ENCODE results near the gene OR6X1.

OR6X1 gene, protein sequence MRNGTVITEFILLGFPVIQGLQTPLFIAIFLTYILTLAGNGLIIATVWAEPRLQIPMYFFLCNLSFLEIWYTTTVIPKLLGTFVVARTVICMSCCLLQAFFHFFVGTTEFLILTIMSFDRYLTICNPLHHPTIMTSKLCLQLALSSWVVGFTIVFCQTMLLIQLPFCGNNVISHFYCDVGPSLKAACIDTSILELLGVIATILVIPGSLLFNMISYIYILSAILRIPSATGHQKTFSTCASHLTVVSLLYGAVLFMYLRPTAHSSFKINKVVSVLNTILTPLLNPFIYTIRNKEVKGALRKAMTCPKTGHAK

DNA sequence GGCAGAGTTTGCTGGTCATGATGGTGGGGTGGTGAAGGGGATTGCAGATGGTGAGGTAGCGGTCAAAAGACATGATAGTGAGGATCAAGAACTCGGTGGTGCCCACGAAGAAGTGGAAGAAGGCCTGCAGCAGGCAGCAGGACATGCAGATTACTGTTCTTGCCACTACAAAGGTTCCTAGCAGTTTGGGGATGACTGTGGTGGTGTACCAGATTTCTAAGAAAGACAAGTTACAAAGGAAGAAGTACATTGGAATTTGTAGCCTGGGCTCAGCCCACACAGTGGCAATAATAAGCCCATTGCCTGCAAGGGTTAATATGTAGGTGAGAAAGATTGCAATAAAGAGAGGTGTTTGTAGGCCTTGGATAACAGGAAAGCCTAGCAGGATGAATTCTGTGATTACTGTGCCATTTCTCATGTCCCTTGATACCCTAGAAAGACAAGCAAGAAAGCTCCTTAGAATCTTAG is at the start of gene OR6X1:
OR6X1 (minus strand) TSS at position 418 of the 468 bp plus-strand sequence; CDS start at position 418, 0 bp downstream.
- DNase-seq = no peak

GRCh38 chr11:123801765-123802164 is 47.4 kb upstream of the OR6X1 start:
- DNase-seq = no peak

DNA sequence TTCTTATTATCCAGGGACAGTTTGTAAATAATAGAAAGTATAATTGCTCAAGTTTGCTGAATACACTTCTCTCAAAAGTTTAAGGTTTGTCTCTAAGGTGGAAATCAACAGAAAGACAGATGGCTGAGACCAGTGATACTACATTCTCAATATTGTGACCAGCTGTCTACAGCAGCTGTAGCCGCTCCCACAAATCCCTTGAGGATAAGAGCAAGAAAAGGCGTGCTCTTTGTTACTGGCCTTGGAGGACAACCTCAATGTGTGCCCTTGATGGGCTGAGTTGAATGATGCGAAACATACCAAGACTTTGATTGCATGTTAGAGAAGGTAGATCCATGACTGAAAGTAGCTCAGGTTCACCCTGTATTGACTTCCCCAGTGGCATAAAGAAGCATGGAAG is 45.7 kb upstream of the OR6X1 start:
- DNase-seq = no peak

DNA sequence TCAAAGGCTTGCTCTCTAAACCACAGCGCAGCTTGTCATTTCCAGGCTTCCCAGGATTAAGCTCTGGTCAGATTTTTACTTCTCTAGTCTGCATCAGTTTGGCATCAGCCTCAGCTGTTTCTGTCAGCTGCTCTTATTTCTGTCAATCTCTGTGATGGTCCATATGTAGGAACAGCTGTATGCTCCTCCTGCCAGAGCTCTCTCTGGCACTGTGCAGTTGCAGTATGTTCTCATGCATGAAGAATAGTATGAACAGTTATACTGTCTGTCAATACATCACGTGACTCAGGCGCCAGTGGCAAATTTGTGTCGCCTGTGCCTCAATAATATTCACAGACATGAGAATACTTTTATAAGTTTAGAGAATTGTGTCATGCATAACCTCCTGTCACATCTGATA is 45.1 kb upstream of the OR6X1 start:
- no peak for DNase-seq

DNA sequence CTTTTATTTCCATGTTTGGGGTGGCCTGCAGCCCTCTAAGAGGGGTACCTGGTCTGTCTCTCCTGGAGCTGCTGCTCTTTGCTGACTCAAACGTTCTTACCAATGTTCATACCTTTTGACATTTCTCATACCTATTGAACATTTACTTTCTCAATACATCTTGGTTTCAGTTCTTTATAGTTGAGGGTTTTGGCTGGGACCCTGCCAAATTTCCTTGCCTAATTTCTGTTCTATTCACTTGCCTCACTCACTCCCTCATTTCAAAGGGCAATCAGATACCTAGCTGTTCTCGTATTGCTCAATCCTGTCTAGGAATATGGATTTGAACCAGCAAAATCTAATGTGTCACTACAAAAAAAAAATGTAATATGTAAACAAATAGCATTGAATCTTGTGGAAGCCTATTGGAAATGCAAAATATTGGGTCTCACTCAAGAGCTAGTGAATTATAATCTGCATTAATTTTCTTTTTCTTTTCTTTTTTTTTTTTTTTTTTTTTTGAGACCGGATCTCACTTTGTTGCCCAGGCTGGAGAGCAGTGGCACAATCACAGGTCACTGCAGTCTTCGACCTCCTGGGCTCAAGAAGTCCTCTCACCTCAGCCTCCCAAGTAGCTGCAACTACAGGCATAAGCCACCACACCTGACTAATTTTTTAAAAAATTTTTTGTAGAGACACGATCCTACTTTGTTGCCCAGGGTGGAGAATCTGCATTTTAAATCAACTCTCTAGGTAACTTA is 44.4 kb upstream of the OR6X1 start:
- DNase-seq = no peak

- DNase-seq = no peak
Measured at GRCh38 chr11:123798079-123798478, 43.8 kb upstream of the OR6X1 start.

DNA sequence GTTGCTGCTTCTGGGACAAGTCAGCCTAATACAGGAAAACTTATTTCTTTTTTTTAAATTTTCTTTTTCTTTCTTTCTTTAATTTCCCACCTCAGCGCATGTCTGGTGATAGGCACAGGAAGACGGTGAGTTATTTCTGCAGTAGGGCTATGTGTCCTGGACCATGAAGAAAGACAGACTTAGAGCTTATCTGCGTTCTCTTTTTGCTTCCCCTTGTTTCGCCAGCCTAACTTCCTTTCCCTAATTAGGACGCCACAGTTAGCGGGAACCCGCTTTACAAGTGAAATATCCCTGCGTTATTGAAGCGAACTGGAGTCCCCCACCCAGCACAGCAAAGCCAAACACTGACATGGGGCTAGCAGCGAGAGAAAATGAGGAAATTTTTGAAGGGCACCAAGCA is 43.2 kb upstream of the OR6X1 start:
- DNase-seq = no peak

- no peak for DNase-seq
Measured at GRCh38 chr11:123797114-123797513, 42.8 kb upstream of the OR6X1 start.

GRCh38 chr11:123796226-123796625 is 41.9 kb upstream of the OR6X1 start:
- no peak for DNase-seq

GRCh38 chr11:123783536-123783935 is 29.2 kb upstream of the OR6X1 start:
- no peak for DNase-seq

GRCh38 chr11:123778511-123778910 is 24.2 kb upstream of the OR6X1 start:
- DNase-seq = no peak

DNA sequence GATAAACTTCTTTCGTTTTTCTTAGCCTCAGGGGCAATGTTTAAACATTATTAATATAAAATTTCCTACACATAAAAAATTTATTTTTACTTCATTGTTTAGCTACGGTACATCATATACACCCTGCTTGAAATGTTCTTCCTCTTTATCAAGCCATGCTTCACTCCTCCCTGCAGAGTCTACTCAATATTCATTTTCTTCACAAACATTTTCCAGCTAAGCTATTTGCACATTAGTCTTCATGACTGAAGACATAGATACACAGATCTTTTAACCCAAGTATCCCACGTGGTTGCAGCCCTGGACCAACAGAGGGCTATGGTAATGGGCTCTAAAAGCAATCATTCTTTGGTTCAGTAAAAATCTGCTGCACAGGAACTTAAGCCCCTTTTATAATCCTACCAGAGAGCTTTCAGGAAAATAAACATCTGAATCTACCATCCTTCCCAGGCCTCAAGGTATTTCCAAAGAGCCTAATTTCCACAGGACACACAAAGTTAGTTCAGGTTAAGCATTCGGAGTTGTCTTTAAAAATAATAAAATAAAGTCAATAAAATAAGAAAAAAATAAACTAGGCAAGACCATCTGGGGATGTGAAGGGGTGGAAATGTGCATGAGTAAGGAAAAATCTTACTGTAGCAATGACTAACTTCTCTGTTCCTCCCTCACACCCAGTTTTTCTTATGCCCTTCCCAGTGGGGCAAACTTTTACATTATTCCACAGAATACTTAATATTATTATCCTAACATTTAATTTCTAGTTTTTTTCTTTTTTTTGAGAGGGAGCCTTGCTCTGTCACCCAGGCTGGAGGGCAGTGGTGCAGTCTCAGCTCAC is 21.6 kb upstream of the OR6X1 start:
- DNase-seq = no peak

DNA sequence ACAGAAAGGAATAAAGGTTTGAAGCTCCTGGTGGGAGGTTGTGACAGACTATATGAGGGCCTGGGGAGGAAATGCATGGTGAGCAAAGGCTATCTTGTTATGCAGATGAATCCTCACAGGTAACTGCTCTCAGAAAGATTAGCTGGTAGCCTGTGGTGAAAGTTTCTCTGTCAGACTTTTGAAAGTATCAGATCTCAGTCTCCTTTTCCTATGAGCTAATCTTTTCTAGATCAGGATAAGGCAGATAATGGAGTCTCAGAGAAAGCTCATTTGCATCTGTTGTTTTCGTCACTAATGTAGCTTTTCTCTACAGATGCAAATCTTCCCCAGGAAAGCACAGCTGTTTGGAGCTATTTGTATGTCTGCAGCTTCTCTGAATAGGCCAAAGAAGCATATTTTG is 21.0 kb upstream of the OR6X1 start:
- no peak for DNase-seq

DNA sequence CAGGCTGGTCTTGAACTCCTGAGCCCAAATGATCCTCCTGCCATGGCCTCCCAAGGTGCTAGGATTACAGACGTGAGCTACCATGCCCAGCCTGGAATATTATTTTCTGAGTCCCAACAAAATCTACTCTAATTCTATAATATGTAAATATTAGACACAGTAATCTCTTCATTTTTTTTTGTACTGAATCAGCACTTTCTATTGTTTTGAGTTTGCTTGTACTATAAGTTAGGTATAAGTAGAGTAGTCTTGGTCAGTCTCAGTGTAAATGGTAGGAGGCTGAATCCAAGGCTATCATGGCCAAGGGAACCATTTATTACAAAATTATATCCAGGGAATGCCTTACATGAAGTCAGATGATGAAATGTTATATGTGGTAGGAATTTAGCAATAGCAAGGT is 19.6 kb upstream of the OR6X1 start:
- no peak for DNase-seq

GRCh38 chr11:123773026-123773425 is 18.7 kb upstream of the OR6X1 start:
- no peak for DNase-seq

GRCh38 chr11:123771664-123772063 is 17.3 kb upstream of the OR6X1 start:
- no peak for DNase-seq

DNA sequence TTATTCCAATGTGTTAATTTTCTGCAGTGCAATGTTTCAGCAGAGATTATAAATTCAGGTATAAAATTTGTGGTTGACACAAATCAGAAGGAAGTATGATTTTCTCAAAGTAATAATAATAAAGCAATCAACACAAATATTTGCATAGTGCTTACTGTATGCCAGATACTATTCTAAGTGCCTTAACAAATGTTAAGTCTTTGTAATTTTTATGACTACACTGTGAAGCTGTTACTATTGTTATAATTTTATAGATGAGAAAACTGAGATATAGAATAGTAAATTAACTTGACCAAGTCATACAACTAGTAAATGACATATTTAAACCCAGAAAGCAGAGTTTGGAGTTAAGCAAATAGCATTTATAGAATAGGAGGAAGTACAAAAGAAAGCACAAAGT is 16.4 kb upstream of the OR6X1 start:
- no peak for DNase-seq

- DNase-seq = no peak
Measured at GRCh38 chr11:123765601-123766000, 11.3 kb upstream of the OR6X1 start.

DNA sequence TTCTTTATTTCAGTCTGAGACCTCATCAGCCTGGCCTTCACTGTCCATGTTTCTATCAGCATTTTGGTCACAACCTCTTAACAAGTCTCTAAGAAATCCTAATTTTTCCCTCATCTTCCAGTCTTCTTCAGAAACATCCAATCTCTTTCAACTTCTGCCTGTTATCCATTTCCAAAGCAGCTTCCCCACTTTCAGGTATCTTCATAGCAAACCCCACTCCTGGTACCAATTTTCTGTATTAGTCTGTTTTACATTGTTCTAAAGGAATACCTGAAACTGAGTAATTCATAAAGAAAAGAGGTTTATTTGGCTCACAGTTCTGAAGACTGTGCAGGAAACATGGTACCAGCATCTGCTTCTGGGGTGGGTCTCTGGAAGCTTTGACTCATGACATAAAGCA is 8.1 kb upstream of the OR6X1 start:
- DNase-seq = no peak

DNA sequence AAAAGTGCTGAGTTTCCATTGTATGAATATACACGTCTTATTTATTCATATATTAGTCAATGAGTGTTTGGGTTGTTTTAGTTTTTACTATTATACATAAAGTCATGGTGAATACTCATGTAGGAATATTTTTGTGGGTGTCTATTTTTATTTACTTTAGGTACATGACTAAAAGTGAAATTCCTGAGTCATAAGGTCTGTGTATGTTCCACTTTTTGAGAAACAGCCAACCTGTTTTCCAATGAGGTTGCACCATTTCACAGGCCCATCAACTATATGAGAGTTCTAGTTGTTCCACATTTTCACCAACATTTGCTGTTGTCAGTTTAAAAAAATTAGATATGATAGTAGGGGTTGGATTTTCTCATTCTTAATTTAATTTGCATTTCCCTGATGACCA is 6.6 kb upstream of the OR6X1 start:
- no peak for DNase-seq

- no peak for DNase-seq
Measured at GRCh38 chr11:123757976-123758375, 3.7 kb upstream of the OR6X1 start.

GRCh38 chr11:123755813-123756212 is 1.5 kb upstream of the OR6X1 start:
- DNase-seq = no peak

DNA sequence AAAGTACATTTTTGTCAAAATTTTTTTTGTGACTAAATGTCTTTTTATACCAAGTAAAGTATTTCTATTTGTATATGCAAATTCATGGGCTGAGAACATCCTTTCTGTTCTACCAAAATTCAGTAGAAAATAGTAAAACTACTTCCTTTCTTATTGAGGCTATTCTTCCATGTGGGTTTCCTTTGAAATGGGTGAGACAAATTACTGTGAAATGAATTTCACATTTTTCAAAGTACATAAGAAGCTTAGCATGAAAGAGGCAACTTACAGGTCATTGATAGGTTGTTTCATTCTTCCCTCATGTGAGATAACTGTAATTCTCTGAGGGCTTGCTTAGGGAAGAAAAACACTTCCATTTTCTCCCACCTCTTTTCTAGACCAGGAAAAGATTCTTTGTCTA is 1.0 kb upstream of the OR6X1 start:
- DNase-seq = no peak

GRCh38 chr11:123753110-123753509 is 1.2 kb downstream of the OR6X1 start:
- no peak for DNase-seq
